ENCODE measurements around the gene ITGB8.
"Not testable (repeated sequence)": the region's sequence is repeated elsewhere in the genome, so short reads cannot be mapped to it uniquely, and the experiment has no call there.

The ITGB8 gene

GRCh38 chr7:20385126-20385525 lies 54.4 kb downstream of the ITGB8 start:
- peak; percentile 88 for DNase-seq

GRCh38 chr7:20388084-20388483 lies 57.4 kb downstream of the ITGB8 start:
- DNase-seq = no peak

- not testable (repeated sequence) for DNase-seq
These were observed 58.5 kb downstream of the ITGB8 start for GRCh38 chr7:20389192-20389591.

GRCh38 chr7:20393021-20393610 lies 62.4 kb downstream of the ITGB8 start:
- DNase-seq = no peak

- no peak for DNase-seq
These were observed 62.9 kb downstream of the ITGB8 start for GRCh38 chr7:20393616-20394015.

- no peak for DNase-seq
These were observed 63.6 kb downstream of the ITGB8 start for GRCh38 chr7:20394284-20394683.

- peak; percentile 73 for DNase-seq
These were observed 64.4 kb downstream of the ITGB8 start for GRCh38 chr7:20395104-20395503.

- DNase-seq = no peak
These were observed 64.8 kb downstream of the ITGB8 start for GRCh38 chr7:20395511-20395910.

- no peak for DNase-seq
These were observed 68.8 kb downstream of the ITGB8 start for GRCh38 chr7:20399521-20399920.

- peak; percentile 19 for DNase-seq
These were observed 71.4 kb downstream of the ITGB8 start for GRCh38 chr7:20401861-20402746.

- no peak for DNase-seq
These were observed 72.1 kb downstream of the ITGB8 start for GRCh38 chr7:20402747-20403230.

- peak; percentile 34 for DNase-seq
These were observed 72.6 kb downstream of the ITGB8 start for GRCh38 chr7:20403331-20403730.

- no peak for DNase-seq
These were observed 73.6 kb downstream of the ITGB8 start for GRCh38 chr7:20404320-20404719.

GRCh38 chr7:20407585-20408466 lies 77.1 kb downstream of the ITGB8 start:
- DNase-seq = peak; percentile 20

GRCh38 chr7:20408467-20408826 lies 77.7 kb downstream of the ITGB8 start:
- DNase-seq = peak; percentile 12

- no peak for DNase-seq
These were observed 79.3 kb downstream of the ITGB8 start for GRCh38 chr7:20409961-20410360.

GRCh38 chr7:20411372-20411771 lies 80.7 kb downstream of the ITGB8 start:
- no peak for DNase-seq

GRCh38 chr7:20412032-20412431 lies 81.3 kb downstream of the ITGB8 start:
- DNase-seq = no peak

GRCh38 chr7:20417260-20417659 lies 86.6 kb downstream of the ITGB8 start:
- DNase-seq = no peak

GRCh38 chr7:20417675-20418382 lies 87.1 kb downstream of the ITGB8 start:
- no peak for DNase-seq

GRCh38 chr7:20424500-20424899 lies 93.8 kb downstream of the ITGB8 start:
- no peak for DNase-seq

GRCh38 chr7:20430664-20431063 lies 100.0 kb downstream of the ITGB8 start:
- no peak for DNase-seq

- DNase-seq = no peak
These were observed 100.4 kb downstream of the ITGB8 start for GRCh38 chr7:20431146-20431545.

All from fibroblast of skin of right quadriceps (primary cell).